GM18909 (cell line): ENCODE data around the gene MRPS6.

Source experiments
- ATAC-seq: cut with Tn5 transposase; IDR thresholded peaks from one replicate; pipeline ENCODE4 v1.9.1; 2021; ENCODE audit warnings: mild to moderate bottlenecking; ENCODE audit not compliant: unreplicated experiment, poor library complexity

MRPS6 gene

GRCh38 chr21:34094949-34095348 is 21.6 kb downstream of the MRPS6 start:
- ATAC-seq, result no peak

DNA sequence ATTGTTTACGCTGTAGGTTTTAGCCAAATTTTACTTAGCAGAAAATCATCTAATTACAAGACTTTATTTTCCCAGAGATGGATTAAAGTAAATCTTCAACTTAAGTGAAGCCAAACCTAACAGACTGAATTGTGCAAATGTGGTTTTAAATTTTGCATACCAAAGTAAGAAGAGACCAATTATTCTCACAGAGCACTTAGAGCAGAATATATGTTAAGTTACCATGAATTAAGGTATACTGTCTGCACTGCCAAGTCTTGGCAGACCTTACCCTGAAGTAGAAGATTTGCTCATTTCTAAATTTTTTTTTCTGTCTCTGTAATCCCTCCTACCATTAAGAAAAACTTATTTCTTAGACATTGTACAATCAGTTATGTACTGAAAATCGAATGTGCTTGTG is 24.1 kb downstream of the MRPS6 start:
- no peak for ATAC-seq

DNA sequence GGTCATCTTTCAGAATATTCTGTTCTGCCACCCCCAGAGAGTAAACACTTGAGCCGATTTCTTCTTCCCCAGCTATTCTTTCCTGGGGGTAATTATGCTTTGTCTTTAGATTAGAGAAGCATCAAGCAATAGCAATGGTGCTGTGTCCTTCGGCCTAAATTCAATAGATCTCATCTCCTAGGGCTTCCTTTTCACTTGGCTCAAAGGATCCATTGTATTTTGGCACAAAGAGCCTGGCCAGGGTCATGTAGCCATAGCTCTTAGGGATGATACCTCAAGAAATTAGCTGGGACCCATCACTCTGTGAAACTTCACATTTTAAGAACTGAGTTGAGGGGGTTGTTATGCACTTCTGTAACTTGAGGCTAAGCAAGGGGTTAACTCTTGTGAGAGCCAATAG is 27.0 kb downstream of the MRPS6 start:
- ATAC-seq, result no peak

GRCh38 chr21:34100790-34101189 is 27.4 kb downstream of the MRPS6 start:
- ATAC-seq, result no peak

GRCh38 chr21:34105947-34106541 is 32.7 kb downstream of the MRPS6 start:
- no peak for ATAC-seq

- no peak for ATAC-seq
Measured at GRCh38 chr21:34107606-34108005, 34.2 kb downstream of the MRPS6 start.

DNA sequence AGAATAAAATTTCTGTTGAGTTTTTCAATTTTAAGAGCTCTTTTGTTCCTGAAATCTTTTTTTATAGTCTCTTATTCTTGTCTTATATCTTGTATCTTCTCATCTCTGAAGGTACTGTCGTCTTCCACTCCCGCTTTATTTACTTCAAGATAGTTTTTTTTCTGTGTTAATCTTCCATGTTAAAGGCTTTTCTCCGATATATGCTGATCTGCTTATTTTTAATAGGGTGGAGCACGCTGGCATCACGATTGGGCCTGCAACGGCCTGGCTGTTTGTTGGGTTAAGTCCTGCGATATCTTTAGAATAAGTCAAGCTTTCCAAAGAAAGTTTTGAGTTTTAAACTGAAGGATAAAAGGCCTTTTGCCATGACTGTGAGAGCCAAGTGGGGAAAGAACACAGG is 35.7 kb downstream of the MRPS6 start:
- ATAC-seq, result no peak

DNA sequence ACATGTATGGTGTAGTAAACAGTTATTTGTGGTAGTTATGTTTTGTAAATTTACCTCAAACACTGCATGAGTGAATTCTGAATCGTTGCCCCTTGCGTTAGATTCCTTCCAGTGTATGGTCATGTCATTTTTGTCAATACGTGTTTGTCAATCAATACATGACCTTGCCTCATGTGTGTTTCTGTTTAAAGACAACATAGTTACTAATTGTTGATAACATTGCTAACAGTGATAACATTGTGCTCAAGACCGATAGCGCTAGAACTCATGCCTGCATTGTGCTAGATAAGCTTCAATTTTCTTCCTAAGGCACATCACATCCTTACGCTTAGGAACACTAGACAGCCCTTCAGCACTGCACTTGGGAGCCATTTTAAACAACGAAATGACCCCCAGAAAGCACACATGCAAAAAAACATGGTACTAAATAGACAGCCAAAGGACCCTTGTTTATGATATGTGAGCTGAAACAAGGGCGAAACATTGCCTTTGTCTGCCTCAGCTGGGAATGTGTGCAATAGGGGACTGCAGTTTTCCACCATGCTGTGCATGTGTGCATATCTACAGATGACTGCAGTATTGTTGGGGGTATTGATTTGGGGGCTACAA is 37.3 kb downstream of the MRPS6 start:
- no peak for ATAC-seq

- ATAC-seq, result no peak
Measured at GRCh38 chr21:34112316-34113033, 39.1 kb downstream of the MRPS6 start.

DNA sequence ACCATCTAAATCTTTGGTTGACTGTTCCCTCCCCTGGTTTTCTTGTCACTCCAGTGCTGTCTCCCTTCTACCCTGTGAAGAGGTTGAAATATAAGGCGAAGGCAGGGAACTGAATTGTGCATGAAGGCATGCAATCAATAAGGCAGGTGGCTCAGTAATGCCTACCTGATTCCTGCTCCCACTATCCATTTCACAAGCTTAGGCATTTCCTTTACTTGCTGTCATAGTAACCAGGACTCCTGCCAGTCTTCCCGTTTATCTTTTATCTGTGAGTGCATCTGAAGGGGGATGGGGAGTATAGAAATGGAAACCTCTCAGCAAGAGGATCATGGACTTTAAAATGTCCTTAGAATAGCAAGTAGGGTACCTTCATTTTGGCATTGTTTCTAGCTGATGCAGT is 40.5 kb downstream of the MRPS6 start:
- no peak for ATAC-seq

DNA sequence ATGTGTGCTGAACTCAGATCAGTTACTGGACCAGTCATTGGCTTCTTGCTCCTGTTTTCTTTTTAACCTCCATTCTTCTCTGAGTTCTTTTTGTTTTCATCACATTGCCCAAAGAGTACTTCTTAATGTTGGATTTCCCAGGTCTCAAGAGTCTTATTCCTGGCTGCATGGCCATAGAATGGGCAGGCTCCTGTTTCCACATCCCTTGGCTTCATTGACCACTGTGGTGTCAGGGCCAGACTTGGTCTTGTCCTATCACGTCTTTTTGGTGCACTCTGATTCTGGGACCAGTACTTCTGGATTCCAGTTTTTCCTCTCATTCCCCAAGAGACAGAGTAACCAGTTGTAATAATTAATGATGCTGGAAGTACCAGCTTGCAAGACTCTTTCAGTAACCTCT is 41.8 kb downstream of the MRPS6 start:
- ATAC-seq, result no peak

DNA sequence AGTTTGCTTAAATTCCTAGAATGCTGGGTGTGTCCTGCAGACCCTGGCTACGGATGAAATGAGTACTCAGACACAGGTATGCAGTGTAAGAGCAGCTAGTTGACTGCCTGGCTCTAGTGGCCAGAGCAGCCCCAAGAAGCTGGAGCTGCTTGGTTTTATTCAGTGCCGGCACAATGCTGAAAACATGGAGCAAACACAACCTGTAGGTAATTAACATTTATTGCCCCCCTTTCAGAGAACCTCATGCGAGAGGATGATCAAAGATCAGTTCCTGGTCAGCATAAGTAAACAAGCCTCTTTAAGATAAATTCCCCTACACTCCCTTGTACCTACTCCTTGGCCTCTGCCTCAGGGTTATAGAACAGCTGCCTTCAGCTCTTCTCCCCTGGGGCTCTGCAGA is 43.2 kb downstream of the MRPS6 start:
- ATAC-seq, result no peak

DNA sequence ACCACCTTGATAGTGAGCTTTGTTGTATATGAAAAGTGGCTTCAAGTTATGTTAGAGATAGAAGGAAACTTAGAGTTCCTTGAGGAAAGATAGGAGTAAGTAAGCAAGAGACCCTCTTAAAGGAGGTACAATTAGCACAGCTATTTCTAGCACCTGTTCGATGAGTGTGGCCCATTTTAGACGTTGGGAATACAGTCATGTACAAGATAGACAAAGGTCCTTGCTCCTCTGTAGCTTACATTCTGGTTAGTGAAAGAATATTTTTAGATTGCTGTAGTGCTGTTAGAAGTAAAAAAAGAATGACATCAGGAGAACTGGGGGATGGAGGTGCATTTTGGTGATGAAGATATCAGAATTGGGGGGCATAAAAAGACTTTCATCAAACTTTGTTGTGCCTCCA is 47.5 kb downstream of the MRPS6 start:
- no peak for ATAC-seq

DNA sequence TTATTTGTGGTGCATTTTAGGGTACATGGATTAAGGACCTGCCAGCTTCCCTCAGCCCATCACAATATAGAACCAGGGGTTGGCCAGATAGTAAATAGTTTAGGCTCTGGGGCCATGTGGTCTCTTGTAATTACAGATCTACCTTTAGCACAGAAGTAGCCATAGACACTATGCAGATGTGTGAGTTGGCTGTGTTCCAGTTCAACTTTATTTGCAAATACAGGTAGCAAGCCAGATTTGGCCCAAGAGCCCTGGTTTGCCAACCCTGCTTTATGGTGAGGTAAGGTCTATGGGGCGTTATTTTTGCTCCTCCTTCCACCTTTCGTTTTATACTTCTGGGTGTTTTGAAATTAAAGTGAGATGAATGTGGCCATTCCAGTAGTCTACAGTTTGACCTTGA is 48.7 kb downstream of the MRPS6 start:
- no peak for ATAC-seq

- no peak for ATAC-seq
Measured at GRCh38 chr21:34123609-34124008, 50.2 kb downstream of the MRPS6 start.

DNA sequence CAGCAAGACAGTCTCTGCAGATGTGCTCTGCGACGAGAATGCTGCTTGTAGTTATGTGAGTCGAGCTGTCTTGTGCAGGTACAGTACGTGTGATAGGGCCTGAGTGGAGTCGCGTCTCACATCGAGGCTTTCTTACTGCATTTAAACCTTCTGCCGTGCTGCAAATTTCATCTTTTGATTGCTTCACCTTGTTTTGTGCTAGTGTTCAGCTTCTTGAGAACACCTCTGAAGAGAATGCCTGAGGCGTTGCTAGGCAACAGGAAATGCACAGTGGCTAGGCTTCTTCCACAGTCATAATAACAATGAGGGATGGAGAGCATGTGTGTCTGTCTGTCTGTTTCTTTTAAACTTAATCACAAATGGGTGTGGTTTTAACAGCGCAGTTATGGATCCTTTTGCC is 52.9 kb downstream of the MRPS6 start:
- no peak for ATAC-seq

GRCh38 chr21:34126691-34127090 is 53.3 kb downstream of the MRPS6 start:
- no peak for ATAC-seq

GRCh38 chr21:34128124-34128523 is 54.7 kb downstream of the MRPS6 start:
- ATAC-seq, result no peak

DNA sequence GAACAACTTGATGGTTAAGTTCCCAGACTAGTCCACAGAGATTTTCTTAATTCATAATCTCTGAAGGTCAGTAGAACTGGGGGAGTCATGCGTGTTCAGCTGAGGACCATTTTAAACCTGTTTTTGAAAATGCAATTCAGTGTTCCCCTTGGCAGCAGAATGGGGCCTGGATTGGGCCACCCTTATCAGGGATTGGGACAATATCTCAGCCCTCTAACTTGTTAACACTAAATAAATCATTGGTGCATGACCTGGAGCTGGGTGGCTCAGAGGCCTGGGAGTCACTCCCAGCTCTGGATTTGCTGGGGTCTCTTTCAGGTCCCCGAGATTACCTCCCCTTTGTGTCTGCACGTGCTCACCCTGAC is 55.3 kb downstream of the MRPS6 start:
- no peak for ATAC-seq

DNA sequence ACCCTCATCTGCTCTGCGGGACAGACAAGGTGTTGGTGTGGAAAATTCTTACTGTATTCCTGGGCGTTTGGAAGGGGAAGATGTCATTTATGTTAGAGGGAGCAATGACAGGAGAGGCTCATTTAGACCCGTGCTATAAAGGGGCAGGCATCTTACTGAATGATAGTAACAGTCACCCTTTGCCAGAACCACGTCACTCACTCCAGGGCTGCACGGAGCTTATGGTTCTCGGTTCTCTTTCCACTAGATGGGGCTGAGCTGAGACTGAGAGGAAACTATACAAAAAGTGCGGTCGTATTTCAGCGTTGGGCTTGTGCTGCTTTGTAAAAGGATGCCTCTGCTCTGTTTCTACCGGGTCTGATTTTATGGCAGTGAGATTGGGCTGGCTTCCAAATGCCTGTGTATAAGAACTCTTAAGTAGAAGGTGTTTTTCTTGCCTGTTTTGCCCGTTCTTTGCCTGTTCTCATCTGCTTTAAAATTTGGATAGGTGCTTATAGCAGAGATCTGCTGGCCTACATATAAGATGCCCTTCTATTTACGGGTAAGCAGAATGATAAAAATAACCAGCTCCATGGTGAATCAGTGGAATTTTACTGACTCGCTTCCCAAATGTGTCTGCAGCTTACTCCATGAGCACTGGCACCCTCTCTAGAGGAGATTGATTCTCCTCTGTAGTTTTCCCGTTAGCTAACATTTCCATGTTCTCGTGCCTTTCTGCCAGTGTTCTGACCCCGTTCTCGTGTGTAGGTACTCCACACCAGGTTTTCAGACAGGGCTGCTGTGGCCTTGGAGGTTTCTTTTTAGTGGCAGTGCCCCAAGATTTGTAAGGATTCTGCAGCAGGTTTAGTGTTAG is 55.9 kb downstream of the MRPS6 start:
- ATAC-seq, result no peak
